ENCODE data around the gene SUSD6. TPM values are rescaled to one million over a fixed set of nuclear protein-coding genes. Genes with fewer than 3 reads are reported as not detected.
"Not testable (repeated sequence)": the region's sequence is repeated elsewhere in the genome, so short reads cannot be mapped to it uniquely, and the experiment has no call there.

Gene SUSD6
- polyA plus RNA-seq, 1 donor from 2014 or later, result 14.3 TPM

GRCh38 chr14:69580009-69580577, 31.3 kb upstream of the SUSD6 start:
- H3K4me3 Mint-ChIP-seq, result no peak overlapping the region
- peaks cover 5 to 12% (median 7%) of the 10 kb centered on the region in 3 donors for H3K4me1 Mint-ChIP-seq
- H3K36me3 Mint-ChIP-seq, result no peaks in the 10 kb centered on the region
- H3K27me3 Mint-ChIP-seq, result peaks cover 13% of the 10 kb centered on the region
- no peak overlapping the region for H3K27ac Mint-ChIP-seq
- no peaks in the 10 kb centered on the region for H3K9me3 Mint-ChIP-seq

GRCh38 chr14:69581316-69581935, 30.0 kb upstream of the SUSD6 start:
- H3K4me3 Mint-ChIP-seq, result no peak overlapping the region
- no peaks in the 10 kb centered on the region for H3K36me3 Mint-ChIP-seq
- H3K27me3 Mint-ChIP-seq, result peaks cover 3% of the 10 kb centered on the region
- H3K27ac Mint-ChIP-seq, result no peak overlapping the region
- no peaks in the 10 kb centered on the region for H3K9me3 Mint-ChIP-seq
- peaks cover 5 to 12% (median 7%) of the 10 kb centered on the region in 3 donors for H3K4me1 Mint-ChIP-seq

- Mint-ChIP-seq H3K9me3 (no peaks in the 10 kb centered on the region), H3K27me3 (no peaks in the 10 kb centered on the region), H3K4me3 (no peak overlapping the region), H3K27ac (no peak overlapping the region), H3K36me3 (no peaks in the 10 kb centered on the region), H3K4me1 (peaks cover 5 to 12% (median 7%) of the 10 kb centered on the region in 3 donors)
Measured at GRCh38 chr14:69582212-69582611, 29.2 kb upstream of the SUSD6 start.

GRCh38 chr14:69582829-69583228, 28.6 kb upstream of the SUSD6 start:
- no peak overlapping the region for H3K27ac Mint-ChIP-seq
- no peaks in the 10 kb centered on the region for H3K9me3 Mint-ChIP-seq
- no peaks in the 10 kb centered on the region for H3K27me3 Mint-ChIP-seq
- no peaks in the 10 kb centered on the region for H3K36me3 Mint-ChIP-seq
- H3K4me1 Mint-ChIP-seq, result peaks cover 5 to 12% (median 7%) of the 10 kb centered on the region in 3 donors
- no peak overlapping the region for H3K4me3 Mint-ChIP-seq

GRCh38 chr14:69584389-69584788, 27.0 kb upstream of the SUSD6 start:
- Mint-ChIP-seq H3K27me3 (no peaks in the 10 kb centered on the region), H3K36me3 (no peaks in the 10 kb centered on the region), H3K4me3 (no peak overlapping the region), H3K9me3 (no peaks in the 10 kb centered on the region), H3K4me1 (peaks cover 5 to 12% (median 7%) of the 10 kb centered on the region in 3 donors), H3K27ac (no peak overlapping the region)

- no peaks in the 10 kb centered on the region for H3K36me3 Mint-ChIP-seq
- H3K27ac Mint-ChIP-seq, result no peak overlapping the region
- peaks cover 2% of the 10 kb centered on the region for H3K27me3 Mint-ChIP-seq
- no peak overlapping the region for H3K4me3 Mint-ChIP-seq
- H3K9me3 Mint-ChIP-seq, result peaks cover 0 to 2% (median 0%) of the 10 kb centered on the region in 3 donors
- H3K4me1 Mint-ChIP-seq, result peaks cover 0 to 5% (median 2%) of the 10 kb centered on the region in 3 donors
Measured at GRCh38 chr14:69586404-69586803, 25.0 kb upstream of the SUSD6 start.

GRCh38 chr14:69587389-69587788, 24.0 kb upstream of the SUSD6 start:
- Mint-ChIP-seq H3K4me3 (no peak overlapping the region), H3K36me3 (no peaks in the 10 kb centered on the region), H3K27me3 (peaks cover 4% of the 10 kb centered on the region), H3K4me1 (peaks cover 0 to 5% (median 2%) of the 10 kb centered on the region in 3 donors), H3K27ac (no peak overlapping the region), H3K9me3 (peaks cover 0 to 2% (median 0%) of the 10 kb centered on the region in 3 donors)

- H3K36me3 Mint-ChIP-seq, result no peaks in the 10 kb centered on the region
- peaks cover 0 to 9% (median 5%) of the 10 kb centered on the region in 3 donors for H3K4me1 Mint-ChIP-seq
- H3K4me3 Mint-ChIP-seq, result no peak overlapping the region
- H3K27ac Mint-ChIP-seq, result no peak overlapping the region
- peaks cover 5% of the 10 kb centered on the region for H3K27me3 Mint-ChIP-seq
- peaks cover 0 to 2% (median 0%) of the 10 kb centered on the region in 3 donors for H3K9me3 Mint-ChIP-seq
Measured at GRCh38 chr14:69591317-69591716, 20.1 kb upstream of the SUSD6 start.

- Mint-ChIP-seq H3K4me1 (peaks cover 0 to 9% (median 5%) of the 10 kb centered on the region in 3 donors), H3K4me3 (peak overlapping the region in 1 of 4 donors; percentile 75), H3K9me3 (peaks cover 0 to 2% (median 0%) of the 10 kb centered on the region in 3 donors), H3K36me3 (no peaks in the 10 kb centered on the region), H3K27me3 (peaks cover 5% of the 10 kb centered on the region), H3K27ac (peak overlapping the region in 1 of 3 donors; percentile 31)
Measured at GRCh38 chr14:69593018-69593677, 18.2 kb upstream of the SUSD6 start.

- Mint-ChIP-seq H3K27ac (peak overlapping the region in 1 of 3 donors; percentile 5), H3K27me3 (peaks cover 5% of the 10 kb centered on the region), H3K4me1 (peaks cover 0 to 9% (median 5%) of the 10 kb centered on the region in 3 donors), H3K9me3 (peaks cover 0 to 2% (median 0%) of the 10 kb centered on the region in 3 donors), H3K4me3 (no peak overlapping the region), H3K36me3 (no peaks in the 10 kb centered on the region)
Measured at GRCh38 chr14:69594846-69595245, 16.6 kb upstream of the SUSD6 start.

GRCh38 chr14:69595336-69595735, 16.1 kb upstream of the SUSD6 start:
- H3K27me3 Mint-ChIP-seq, result peaks cover 5% of the 10 kb centered on the region
- H3K9me3 Mint-ChIP-seq, result peaks cover 0 to 2% (median 0%) of the 10 kb centered on the region in 3 donors
- H3K27ac Mint-ChIP-seq, result no peak overlapping the region
- H3K4me3 Mint-ChIP-seq, result no peak overlapping the region
- H3K4me1 Mint-ChIP-seq, result peaks cover 0 to 9% (median 5%) of the 10 kb centered on the region in 3 donors
- H3K36me3 Mint-ChIP-seq, result no peaks in the 10 kb centered on the region

GRCh38 chr14:69599431-69599830, 12.0 kb upstream of the SUSD6 start:
- H3K27ac Mint-ChIP-seq, H3K4me3 Mint-ChIP-seq, H3K27me3 Mint-ChIP-seq, H3K36me3 Mint-ChIP-seq, H3K4me1 Mint-ChIP-seq, H3K9me3 Mint-ChIP-seq: not testable (repeated sequence)

GRCh38 chr14:69600304-69600891, 11.0 kb upstream of the SUSD6 start:
- no peaks in the 10 kb centered on the region for H3K9me3 Mint-ChIP-seq
- peaks cover 0 to 2% (median 2%) of the 10 kb centered on the region in 3 donors for H3K4me1 Mint-ChIP-seq
- no peaks in the 10 kb centered on the region for H3K27me3 Mint-ChIP-seq
- H3K27ac Mint-ChIP-seq, result no peak overlapping the region
- H3K4me3 Mint-ChIP-seq, result no peak overlapping the region
- H3K36me3 Mint-ChIP-seq, result no peaks in the 10 kb centered on the region

- Mint-ChIP-seq H3K4me1 (peaks cover 0 to 10% (median 8%) of the 10 kb centered on the region in 3 donors), H3K4me3 (no peak overlapping the region), H3K36me3 (no peaks in the 10 kb centered on the region), H3K9me3 (no peaks in the 10 kb centered on the region), H3K27me3 (no peaks in the 10 kb centered on the region), H3K27ac (no peak overlapping the region)
Measured at GRCh38 chr14:69605738-69606137, 5.7 kb upstream of the SUSD6 start.

All from IgD-negative memory B cell (primary cell).